HG02885 (cell line): ENCODE results near the gene GCNT2.
"Not testable (repeated sequence)": the region's sequence is repeated elsewhere in the genome, so short reads cannot be mapped to it uniquely, and the experiment has no call there.

Experiments
- ATAC-seq: cut with Tn5 transposase; IDR thresholded peaks from one replicate; pipeline ENCODE4 v1.9.1; 2021; ENCODE audit warnings: mild to moderate bottlenecking; ENCODE audit not compliant: unreplicated experiment, poor library complexity

The GCNT2 gene

GRCh38 chr6:10513544-10513943, 7.6 kb upstream of the GCNT2 start:
- no peak for ATAC-seq

GRCh38 chr6:10514049-10514780, 6.9 kb upstream of the GCNT2 start:
- ATAC-seq, result no peak

- no peak for ATAC-seq
Measured at GRCh38 chr6:10516953-10517352, 4.2 kb upstream of the GCNT2 start.

- ATAC-seq, result no peak
Measured at GRCh38 chr6:10518557-10519407, 2.4 kb upstream of the GCNT2 start.

GRCh38 chr6:10519408-10519697, 1.8 kb upstream of the GCNT2 start:
- ATAC-seq, result not testable (repeated sequence)

GRCh38 chr6:10520468-10520867, 683 bp upstream of the GCNT2 start:
- ATAC-seq, result no peak

GRCh38 chr6:10522929-10523573, 1.9 kb downstream of the GCNT2 start:
- ATAC-seq, result no peak

- no peak for ATAC-seq
Measured at GRCh38 chr6:10526156-10526555, 5.0 kb downstream of the GCNT2 start.

GRCh38 chr6:10528158-10528981, 7.2 kb downstream of the GCNT2 start:
- ATAC-seq, result peak; percentile 57

- no peak for ATAC-seq
Measured at GRCh38 chr6:10529231-10529801, 8.2 kb downstream of the GCNT2 start.

- not testable (repeated sequence) for ATAC-seq
Measured at GRCh38 chr6:10529828-10530374, 8.8 kb downstream of the GCNT2 start.

GRCh38 chr6:10531503-10531902, 10.4 kb downstream of the GCNT2 start:
- ATAC-seq, result peak; percentile 21

- no peak for ATAC-seq
Measured at GRCh38 chr6:10531942-10532341, 10.8 kb downstream of the GCNT2 start.

- ATAC-seq, result no peak
Measured at GRCh38 chr6:10532392-10532791, 11.2 kb downstream of the GCNT2 start.

- ATAC-seq, result peak; percentile 22
Measured at GRCh38 chr6:10534419-10534762, 13.2 kb downstream of the GCNT2 start.

GRCh38 chr6:10535193-10535592, 14.0 kb downstream of the GCNT2 start:
- ATAC-seq, result no peak

- no peak for ATAC-seq
Measured at GRCh38 chr6:10537726-10538125, 16.6 kb downstream of the GCNT2 start.

- no peak for ATAC-seq
Measured at GRCh38 chr6:10540073-10540746, 19.1 kb downstream of the GCNT2 start.

GRCh38 chr6:10541591-10541990, 20.4 kb downstream of the GCNT2 start:
- no peak for ATAC-seq
